RWPE1 (cell line): Measurements from ENCODE around the gene CYP2R1.
"Not testable (repeated sequence)": the region's sequence is repeated elsewhere in the genome, so short reads cannot be mapped to it uniquely, and the experiment has no call there.

Experiments used
- CTCF ChIA-PET: fragments of 350-600 bp; sonication (Branson Sonifier 250); formaldehyde crosslinking; extraction: SDS; loops from one replicate; lab custom pipeline; 2021; lab: Yijun Ruan, JAX
- POLR2A ChIA-PET: fragments of 400-600 bp; formaldehyde crosslinking; extraction: SDS; loops from one replicate; lab custom pipeline; 2020; ENCODE audit warnings: antibody characterized with exemption; ENCODE audit not compliant: low non-redundant PET; lab: Yijun Ruan, JAX
- DNase-seq: peaks from one replicate; pipeline ENCODE4 v3.0.0; 2012; ENCODE audit warnings: low spot score
- H3K27ac ChIP-seq: fragments of 450-650 bp; 2 replicates; pipeline ENCODE4 v1.5.1; 2017
- TF ChIP-seq, protein P1 (sequence below): fragments of 450-650 bp; conservative IDR thresholded peaks from 2 replicates; pipeline ENCODE4 v1.5.1; 2017; ENCODE audit warnings: low read depth, mild to moderate bottlenecking

The CYP2R1 gene

GRCh38 chr11:14882196-14882595 is 9.8 kb downstream of the CYP2R1 start:
- ChIA-PET POLR2A (no interaction called here), CTCF (interaction anchor here (0.6 to 0.7 kb wide), 2 partner anchors 12 to 317 kb away, joined by 3 to 6 read pairs; no protein-coding TSS in a partner anchor)
- H3K27ac ChIP-seq: no peak overlapping the region
- DNase-seq: no peak
- TF ChIP-seq, protein P1, sequence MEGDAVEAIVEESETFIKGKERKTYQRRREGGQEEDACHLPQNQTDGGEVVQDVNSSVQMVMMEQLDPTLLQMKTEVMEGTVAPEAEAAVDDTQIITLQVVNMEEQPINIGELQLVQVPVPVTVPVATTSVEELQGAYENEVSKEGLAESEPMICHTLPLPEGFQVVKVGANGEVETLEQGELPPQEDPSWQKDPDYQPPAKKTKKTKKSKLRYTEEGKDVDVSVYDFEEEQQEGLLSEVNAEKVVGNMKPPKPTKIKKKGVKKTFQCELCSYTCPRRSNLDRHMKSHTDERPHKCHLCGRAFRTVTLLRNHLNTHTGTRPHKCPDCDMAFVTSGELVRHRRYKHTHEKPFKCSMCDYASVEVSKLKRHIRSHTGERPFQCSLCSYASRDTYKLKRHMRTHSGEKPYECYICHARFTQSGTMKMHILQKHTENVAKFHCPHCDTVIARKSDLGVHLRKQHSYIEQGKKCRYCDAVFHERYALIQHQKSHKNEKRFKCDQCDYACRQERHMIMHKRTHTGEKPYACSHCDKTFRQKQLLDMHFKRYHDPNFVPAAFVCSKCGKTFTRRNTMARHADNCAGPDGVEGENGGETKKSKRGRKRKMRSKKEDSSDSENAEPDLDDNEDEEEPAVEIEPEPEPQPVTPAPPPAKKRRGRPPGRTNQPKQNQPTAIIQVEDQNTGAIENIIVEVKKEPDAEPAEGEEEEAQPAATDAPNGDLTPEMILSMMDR: no peak

DNA sequence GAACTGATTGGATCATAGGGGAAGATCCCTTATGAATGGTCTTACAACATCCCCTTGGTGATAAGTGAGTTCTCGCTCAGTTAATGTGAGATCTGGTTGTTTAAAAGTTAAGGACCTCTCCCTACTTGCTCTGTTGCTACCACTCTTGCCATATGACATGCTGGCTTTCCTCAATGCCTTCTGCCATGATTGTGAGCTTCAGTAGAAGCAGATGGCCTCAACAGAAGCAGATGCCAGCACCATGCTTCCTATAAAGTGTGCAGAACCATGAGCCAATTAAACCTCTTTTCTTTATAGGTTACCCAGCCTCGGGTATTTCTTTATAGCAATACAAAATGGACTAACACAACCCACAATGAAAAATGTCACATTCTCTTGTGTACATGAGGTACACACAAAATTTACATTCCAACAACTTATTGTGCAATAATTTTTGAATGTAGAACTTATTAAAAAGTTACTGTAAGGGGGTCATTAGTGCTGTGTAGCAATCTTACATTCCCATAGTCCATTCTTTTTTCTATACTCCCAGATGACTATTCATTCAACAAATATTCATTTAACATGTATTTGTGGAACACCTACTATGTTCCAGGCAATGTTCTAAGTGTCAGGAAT is 10.3 kb downstream of the CYP2R1 start:
- TF ChIP-seq, protein P1: no peak
- DNase-seq: no peak
- H3K27ac ChIP-seq: no peak overlapping the region
- POLR2A ChIA-PET: no interaction called here
- CTCF ChIA-PET: interaction anchor here (0.6 kb wide), 1 partner anchor 317 kb away, joined by 3 read pairs; no protein-coding TSS in a partner anchor

DNA sequence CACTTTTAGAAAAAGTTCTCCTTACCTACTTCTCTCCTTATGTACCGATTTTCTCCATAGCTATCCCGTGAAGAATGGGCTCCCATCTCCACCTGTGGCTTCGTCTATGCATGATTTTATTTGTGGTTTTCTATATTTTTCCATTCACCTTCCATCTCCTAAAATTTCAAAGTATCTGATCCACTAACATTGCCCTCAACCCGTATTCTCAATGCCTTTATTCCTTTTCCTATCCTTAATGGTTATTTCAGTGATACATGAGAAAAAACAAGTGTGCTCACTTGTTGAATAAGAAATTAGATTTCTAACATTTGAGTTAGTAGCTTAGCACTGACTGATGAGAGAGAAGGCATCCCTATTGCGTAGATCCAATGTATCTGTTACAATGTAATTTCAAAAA is 16.9 kb downstream of the CYP2R1 start:
- TF ChIP-seq, protein P1: no peak
- no peak for DNase-seq
- POLR2A ChIA-PET: no interaction called here
- CTCF ChIA-PET: interaction anchor here (0.6 kb wide), 1 partner anchor 339 kb away, joined by 3 read pairs; no protein-coding TSS in a partner anchor
- no peak overlapping the region for H3K27ac ChIP-seq

DNA sequence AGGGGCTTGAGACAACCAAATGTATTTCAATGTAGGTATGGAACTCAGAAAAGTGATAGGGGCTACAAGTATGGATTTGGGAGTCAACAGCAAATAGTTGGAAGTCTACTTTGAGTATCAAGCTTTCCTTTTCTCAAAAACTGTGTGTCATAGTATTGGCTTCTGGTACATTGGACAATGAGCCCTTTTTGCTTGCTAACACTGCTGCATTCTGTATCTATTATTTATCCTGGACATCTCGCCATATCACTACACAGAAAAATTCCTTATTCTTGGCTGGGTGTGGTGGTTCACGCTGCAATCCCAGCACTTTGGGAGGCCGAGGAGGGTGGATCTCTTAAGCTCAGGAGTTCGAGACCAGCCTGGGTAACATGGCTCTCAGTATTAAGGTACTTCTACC is 18.4 kb downstream of the CYP2R1 start:
- POLR2A ChIA-PET: no interaction called here
- CTCF ChIA-PET: no interaction called here
- TF ChIP-seq, protein P1: no peak

GRCh38 chr11:14872032-14872431 is 20.0 kb downstream of the CYP2R1 start:
- no peak for DNase-seq
- CTCF ChIA-PET: no interaction called here

More for the DNA sequence above, 18.4 kb downstream of the CYP2R1 start:
- DNase-seq: no peak
- no peak overlapping the region for H3K27ac ChIP-seq

GRCh38 chr11:14863775-14864174 is 28.3 kb downstream of the CYP2R1 start:
- DNase-seq, H3K27ac ChIP-seq, POLR2A ChIA-PET, CTCF ChIA-PET: not testable (repeated sequence)

More at GRCh38 chr11:14872032-14872431, 20.0 kb downstream of the CYP2R1 start:
- POLR2A ChIA-PET: no interaction called here
- TF ChIP-seq, protein P1: no peak
- H3K27ac ChIP-seq: no peak overlapping the region

DNA sequence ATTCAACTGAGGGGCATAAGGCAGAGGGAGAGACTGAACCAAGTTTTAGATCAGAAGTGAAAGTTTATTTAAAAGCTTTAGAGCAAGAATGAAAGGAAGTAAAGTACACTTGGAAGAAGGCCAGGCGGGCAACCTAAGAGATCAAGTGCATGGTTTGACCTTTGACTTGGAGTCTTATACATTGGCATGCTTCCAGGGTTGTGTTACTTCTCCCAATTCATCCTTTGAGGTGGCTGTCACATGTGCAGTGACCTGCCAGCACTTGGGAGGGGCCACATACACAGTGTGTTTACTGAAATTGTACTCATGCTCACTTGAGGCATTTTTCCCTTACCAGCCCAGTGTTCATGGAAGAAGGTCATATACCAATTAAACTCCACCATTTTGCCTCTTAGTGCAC is 30.4 kb downstream of the CYP2R1 start:
- TF ChIP-seq, protein P1: no peak
- POLR2A ChIA-PET: no interaction called here
- DNase-seq: no peak
- H3K27ac ChIP-seq: no peak overlapping the region
- CTCF ChIA-PET: no interaction called here
